ENCODE measurements around the gene CIRBP.

GRCh38 chr19:1290703-1291651 lies 21.8 kb downstream of the CIRBP start:
- TF ChIP-seq CTCF (IDR thresholded peaks at IDR 0.05) (no peak), POLR2A (IDR thresholded peaks at IDR 0.05) (peak in 1 of 2 donors; percentile 23)

All from Peyer's patch (tissue), 4 donors.